Fibroblast of skin of right biceps (primary cell): Measurements from ENCODE around the gene MIPEP.

Experiments used
- DNase-seq: peaks from one replicate; pipeline ENCODE4 v3.0.0-alpha.2; 2013

Gene MIPEP

GRCh38 chr13:23741879-23742510 is 147.2 kb downstream of the MIPEP start:
- DNase-seq, result no peak

- no peak for DNase-seq
Measured at GRCh38 chr13:23740002-23740401, 149.2 kb downstream of the MIPEP start.

DNA sequence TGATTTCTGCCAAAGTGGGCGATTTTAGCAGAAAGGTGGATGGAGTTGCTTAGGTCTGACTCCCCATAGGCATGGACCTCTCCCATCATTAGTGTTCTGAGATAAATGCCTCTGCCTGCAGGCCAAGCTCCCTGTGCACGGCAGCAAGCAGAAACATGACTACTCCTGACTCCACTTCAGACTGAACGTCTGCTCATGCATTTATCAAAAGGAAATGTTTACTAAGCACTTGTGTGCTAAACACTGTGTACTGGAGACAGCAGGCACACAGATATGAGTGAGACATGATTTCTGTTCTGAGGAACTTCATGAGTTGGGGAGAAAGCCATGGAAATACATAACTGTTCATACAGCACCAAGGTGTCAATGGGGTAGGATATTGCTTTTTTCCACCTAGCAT is 149.6 kb downstream of the MIPEP start:
- no peak for DNase-seq

DNA sequence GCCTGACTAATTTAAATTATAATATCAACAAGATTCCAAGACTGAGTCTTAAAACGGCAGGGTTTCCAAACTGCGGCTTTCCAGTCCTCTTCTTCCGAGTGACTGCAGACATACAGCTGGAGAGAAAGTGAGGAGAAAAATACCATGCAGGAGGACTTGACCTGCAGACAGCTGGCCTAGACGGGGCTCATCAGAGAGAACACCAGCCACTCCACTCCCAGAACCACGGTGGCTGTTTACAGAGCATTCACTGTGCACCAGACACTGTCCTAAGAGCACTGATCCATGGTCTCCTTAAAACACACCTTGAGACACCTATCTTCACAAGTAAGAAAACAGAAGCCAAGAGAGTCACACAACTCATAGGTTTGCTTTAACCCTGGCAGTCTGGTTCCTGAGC is 152.7 kb downstream of the MIPEP start:
- DNase-seq, result no peak

DNA sequence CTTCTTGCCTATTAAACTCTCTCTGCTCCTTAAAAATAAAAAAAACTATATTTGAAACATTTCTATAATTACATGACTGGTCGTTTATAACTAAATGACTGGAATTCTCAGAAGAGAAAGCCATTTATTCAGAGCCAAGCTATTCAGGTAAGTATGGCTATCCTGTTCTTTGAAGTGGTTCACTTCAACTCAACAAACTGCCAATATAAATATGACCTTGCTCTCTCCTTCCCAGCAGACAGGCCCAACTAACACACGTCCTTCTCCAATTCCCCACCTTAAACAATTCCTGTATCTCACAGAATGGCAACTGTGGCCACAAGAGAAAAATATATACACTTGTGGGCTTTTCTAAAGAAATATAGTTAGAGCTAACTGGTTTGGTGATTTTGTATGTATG is 153.9 kb downstream of the MIPEP start:
- DNase-seq, result no peak

DNA sequence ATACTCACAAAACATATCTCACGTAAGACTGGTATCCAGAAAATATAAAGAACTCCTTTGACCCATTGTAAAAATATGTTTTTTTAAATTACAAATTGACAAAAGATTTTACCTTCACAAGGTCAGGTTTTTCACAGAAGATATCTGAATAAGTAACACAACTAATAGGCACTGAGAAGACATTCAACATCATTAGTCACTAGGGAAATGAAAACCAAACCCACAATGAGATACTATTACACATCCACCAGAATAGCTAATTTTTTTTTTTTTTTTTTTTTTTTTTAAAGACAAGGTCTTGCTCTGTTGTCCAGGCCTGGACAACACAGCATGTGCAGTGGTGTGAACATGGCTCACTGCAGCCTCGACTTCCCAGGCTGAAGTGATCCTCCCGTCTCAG is 157.5 kb downstream of the MIPEP start:
- DNase-seq, result no peak

- no peak for DNase-seq
Measured at GRCh38 chr13:23730251-23730650, 158.9 kb downstream of the MIPEP start.

GRCh38 chr13:23729531-23729930 is 159.7 kb downstream of the MIPEP start:
- DNase-seq, result no peak

DNA sequence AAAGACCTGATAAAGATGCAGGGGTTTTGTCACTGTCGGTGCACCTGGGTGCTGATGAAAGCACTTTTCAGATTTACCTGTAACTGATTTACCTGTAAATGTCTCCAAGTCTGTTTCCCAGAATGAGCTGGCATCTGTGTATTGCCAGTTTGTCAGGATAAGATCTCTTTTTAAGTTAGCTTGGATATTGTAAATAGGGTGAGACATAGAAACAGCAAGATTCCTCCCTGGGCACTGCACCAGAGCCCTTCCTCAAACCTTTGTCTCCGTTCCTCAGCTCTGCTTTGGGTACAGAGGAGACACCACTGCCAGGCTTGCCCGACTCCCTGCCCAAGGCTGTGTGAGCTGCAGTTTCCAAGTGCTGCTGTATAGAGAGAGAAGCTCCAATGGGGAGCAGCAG is 160.4 kb downstream of the MIPEP start:
- DNase-seq, result no peak

- DNase-seq, result no peak
Measured at GRCh38 chr13:23725922-23726321, 163.3 kb downstream of the MIPEP start.

GRCh38 chr13:23724196-23724970 is 164.8 kb downstream of the MIPEP start:
- DNase-seq, result peak; percentile 49

DNA sequence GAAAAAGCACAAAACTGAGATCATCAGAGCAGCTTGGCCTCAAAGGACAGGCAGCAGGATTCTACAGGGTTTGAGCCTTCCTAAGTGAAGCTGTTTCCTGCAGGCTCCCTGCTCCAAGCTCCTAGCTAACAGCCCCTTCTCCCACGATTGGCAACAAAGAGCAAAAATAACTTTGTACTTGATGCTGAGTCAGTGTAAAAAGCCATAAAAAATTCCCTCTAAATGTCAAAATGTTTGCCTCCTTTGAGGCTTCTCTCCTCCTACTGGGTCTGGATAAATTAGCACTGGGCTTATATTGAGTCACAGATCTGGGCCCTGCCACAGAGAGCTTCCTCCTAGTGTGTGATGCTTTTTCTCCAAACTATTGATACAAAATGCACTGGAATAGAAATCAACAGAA is 165.7 kb downstream of the MIPEP start:
- DNase-seq, result peak; percentile 87

- no peak for DNase-seq
Measured at GRCh38 chr13:23722726-23723453, 166.3 kb downstream of the MIPEP start.

DNA sequence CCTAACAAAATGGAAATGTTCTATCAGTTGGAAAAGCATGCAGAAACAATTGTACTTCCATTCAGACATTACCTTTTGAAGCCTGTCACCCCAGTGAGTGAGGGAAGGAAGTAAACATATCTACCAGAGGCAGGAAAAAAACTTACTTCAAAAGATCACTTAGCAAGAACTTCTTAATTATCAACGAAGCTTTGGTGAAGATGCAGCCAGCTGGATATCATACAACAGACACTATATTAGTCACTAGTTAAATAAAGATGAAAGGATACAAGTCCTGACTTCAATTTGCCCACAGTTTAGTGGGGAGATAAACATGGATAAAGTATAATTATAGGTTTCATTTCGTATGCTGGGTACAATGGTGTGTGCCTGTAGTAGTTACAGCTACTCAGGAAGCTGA is 170.2 kb downstream of the MIPEP start:
- DNase-seq, result no peak

- DNase-seq, result no peak
Measured at GRCh38 chr13:23716401-23716800, 172.8 kb downstream of the MIPEP start.

DNA sequence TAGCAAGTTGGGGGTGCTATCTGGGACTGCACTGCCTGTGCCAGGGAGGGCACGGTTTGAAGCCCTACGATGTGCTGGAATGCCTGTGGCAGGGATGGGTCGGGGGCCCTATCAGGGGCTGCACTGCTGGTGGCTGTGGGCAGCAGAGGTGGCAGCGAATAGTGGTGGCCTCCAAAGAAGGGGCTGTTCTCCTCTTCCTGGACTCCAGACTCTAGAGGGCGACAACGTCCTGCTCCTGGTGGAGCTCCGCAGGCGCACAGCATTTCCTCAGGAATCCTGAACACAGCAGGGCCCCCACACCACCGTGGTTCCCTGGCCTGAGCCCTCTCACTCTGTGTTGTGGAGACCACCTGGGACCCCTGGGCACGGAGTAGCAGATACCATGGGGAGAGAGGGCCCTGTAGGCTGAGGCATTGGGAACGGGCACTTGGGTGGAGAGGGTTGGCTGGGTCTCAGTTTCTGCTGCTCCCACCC is 173.4 kb downstream of the MIPEP start:
- DNase-seq, result no peak

- DNase-seq, result no peak
Measured at GRCh38 chr13:23715092-23715761, 174.0 kb downstream of the MIPEP start.

DNA sequence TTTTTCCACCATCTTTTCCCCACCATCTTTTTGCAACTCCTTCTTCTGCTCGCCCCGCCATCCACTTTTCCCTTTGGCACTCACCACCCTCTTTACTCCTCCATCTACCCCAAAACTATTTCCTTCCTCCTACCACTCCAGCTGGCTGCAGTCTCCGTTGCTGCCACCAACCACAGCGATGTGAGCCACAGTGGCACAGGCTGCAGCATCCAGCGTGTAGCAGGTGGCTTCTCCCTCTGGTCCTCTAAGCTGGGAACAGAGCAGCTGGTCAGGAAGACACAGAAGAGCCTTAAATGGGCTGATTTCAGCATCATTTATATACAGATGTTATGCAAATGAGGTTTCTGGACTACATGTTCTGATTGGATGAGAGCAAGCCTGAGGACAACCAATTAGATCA is 174.5 kb downstream of the MIPEP start:
- DNase-seq, result no peak

DNA sequence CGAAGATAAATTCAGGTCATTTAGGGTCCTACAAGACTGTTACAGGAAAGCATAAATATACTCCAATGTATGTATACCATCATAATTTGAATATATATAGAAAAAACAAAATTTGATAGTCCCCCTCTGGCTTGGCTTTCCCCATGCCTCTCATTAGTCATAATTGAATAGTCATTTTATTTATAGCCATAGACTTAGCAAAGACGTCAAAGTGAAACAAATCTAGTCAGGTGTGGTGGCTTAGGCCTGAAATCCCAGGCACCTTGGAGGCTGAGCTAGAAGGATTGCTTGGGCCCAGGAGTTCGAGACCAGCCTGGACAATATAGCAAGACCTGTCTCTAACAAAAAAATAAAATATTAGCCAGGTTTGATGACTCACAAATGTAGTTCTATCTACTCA is 177.8 kb downstream of the MIPEP start:
- no peak for DNase-seq

DNA sequence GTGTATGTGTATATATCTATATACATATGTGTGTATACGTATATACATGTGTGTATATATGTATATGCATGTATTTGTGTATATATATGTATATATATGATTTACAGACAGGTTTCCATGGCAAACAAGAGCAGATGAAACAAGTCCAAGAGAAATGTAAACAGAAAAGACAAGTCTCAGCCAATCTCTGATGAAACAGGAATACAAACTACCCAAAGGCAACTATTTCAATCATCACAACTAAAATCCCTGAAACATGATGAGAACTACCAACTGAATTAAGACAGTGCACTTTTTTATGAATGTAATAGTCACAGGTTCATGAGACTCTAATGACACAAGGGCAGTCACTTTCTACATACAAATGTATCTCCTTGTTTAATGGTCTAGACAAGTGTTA is 178.8 kb downstream of the MIPEP start:
- DNase-seq, result no peak

DNA sequence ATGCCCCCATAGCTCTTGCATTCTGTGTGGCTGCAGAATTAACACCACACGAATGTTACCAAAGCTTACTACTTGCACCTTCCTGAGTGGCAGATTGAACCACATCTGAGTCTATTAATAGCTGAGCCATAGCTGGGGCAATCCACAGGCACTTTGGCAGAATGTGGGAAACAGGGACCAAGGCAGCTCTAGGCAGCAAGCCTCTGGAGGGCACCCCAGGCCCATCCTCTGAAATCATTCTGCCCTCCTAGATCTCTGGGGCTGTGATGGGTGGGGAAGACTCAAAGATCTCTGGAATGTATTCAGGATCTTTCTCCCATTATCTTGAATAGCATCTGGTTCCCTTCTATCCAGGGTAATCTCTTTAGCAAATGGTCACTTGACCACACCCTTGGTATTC is 179.7 kb downstream of the MIPEP start:
- DNase-seq, result no peak

- DNase-seq, result peak; percentile 44
Measured at GRCh38 chr13:23707674-23708073, 181.5 kb downstream of the MIPEP start.

DNA sequence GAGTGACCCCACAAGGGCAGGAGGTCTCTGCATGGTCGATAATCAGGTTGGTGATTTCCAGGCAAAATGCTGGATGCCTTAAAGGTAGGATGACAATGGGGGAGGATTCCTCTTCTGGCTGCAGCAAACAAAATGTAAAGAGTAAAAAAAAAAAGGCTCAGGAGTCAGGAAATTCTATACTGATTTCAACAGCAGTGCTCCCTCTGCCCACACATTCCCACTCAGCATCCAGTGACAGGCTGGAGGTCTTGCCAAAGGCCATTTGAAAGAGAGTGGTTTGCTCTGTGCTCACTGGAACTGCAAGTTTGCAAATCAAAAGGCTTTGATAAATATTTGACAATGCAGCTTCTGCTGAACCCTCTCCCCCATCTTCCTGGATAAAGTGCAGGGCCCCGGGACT is 183.6 kb downstream of the MIPEP start:
- no peak for DNase-seq
